ENCODE data around the gene ITPK1.

The ITPK1 gene

DNA sequence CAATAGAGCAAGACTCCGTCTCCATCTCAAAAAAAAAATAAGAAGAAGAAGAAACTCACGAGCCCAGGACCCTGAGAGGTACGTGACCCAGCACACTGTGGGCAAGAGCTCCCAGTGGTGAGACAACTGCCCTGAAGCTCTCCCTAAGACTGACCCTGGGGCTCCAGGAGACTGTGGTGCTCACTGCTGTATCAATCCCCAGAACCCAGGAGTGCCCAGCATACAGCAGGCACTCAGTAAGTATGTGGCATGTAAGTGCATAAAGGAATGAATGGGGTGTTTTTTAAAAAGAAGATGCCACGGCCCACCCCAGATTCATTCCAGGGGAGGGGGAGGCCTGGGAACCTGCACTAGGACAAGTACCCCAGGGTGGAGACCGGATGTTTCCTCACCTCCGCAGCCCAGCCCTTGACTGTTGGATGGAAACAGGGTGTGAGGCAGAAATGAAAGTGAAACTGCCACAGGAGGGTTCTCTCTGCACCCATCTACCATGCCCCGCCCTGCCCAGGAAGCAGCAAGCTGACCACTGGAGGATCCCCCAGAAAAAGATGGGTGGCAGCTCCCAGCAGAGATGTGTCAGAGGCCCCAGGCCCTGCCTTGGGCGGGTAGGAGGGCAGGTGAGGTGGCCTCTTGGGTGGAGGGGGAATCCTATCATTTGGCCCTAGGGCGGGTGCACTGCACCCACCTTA lies 12.2 kb downstream of the ITPK1 start:
- DNase-seq: no peak

DNA sequence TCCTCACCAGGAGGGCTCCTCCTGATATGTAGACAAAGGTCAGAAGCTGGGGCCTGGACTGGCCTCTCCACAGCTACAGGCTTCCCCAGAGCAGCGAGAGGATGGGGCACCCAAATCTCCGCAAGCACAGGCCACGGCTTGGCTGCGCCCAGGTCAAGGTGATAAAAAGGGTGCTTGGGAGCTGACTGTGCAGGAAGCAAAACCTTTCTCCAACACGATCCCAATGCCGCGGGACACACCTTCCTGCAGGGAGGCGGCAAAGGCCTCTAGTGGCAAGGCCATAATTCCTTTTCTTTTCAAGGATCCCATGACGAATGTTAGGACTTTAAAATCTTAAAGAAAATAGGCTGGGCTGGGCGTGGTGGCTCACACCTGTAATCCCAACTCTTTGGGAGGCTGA lies 13.6 kb downstream of the ITPK1 start:
- DNase-seq: no peak

DNA sequence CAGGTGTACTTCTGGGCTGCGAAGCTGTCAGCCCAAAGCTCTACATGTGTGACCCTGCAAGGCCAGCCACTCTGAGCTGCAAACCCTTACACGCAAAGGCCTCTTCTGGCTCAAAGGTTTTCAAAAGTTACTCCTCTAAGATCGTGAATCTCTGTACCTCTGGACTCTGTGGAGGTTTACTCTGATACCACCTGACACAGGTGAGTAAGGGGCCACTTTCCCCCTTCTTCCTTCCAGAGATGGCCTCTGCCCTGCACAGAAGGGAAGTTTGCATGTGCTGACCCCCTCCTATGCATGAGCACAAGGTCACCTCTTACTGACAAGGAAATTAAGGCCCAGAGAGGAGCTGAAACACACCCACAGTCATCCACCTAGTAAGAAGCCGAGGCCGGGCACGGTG lies 14.5 kb downstream of the ITPK1 start:
- no peak for DNase-seq

DNA sequence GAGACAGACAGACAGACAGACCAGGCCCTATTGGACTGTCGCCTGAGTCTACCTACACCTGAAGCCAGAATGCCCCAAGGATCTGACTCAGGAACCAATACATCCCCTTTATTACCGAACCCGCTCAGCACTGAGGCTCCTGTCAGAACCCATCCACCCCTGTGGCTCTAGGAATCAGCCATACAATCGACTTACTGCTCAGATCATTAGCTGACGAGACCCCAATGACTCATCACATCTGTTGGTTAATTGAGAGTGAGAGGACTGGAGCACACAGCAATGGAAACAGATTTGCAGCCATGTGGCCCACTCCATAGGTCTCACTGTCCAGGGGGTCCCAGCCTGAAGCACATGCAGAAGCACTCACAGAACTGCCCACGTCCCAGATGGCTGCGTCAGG lies 15.2 kb downstream of the ITPK1 start:
- DNase-seq: no peak

DNA sequence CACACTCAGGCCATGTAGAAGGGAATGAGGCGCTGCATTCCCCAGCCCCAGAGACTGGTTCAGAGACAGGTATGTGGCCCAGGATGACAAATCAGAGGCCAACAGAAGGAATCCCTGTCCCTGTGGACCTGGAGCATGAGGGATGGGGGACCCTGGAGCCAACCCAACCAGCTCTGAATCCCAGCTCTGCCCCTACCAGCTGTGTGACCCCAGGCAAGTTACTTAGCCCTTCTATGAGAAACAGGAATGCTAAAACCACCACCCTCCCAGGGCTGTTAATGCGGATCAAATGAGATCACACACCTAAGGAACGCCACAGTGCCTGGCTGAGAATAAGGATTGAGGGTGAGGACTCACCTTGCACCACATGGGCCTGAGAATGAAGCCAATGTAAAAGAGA lies 15.6 kb downstream of the ITPK1 start:
- no peak for DNase-seq

DNA sequence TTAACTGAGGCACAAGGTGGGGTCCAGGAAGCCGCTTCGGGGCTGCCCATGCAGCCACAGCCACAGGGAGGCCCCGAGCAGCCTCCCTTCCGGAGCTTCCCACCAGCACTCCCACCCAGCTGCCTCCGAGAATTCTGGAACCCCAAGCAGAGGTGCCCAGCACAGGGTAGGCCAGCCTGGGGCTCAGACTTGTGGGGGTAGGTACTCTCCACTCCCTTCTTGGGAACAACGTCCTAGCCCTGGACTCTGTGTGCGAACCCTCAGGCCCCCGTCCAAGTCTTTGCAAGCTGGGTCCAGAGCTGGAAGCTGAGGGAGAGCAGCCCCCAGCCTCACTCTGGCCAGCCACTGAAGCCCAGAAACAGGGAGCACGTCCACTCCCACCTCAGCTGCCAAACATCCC lies 16.1 kb downstream of the ITPK1 start:
- no peak for DNase-seq

DNA sequence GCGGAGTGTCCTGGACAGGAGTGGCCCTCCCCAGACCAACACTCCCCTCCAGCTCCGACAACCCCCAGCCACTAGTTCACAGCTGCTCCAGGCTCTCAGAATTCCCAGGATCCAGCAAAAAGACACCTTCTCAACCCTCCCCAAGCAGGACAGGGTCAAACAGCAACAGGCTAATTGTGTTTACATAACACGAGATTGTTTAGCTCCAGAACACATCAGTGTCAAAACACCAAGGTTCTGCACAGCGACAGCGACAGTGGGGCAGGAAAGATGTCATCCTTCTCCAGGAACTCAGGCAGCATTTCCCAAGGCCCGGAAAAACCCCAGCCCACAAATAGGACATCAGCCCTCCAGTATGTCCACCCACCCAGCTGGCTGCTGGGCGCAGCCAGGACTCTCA lies 16.5 kb downstream of the ITPK1 start:
- DNase-seq: no peak

DNA sequence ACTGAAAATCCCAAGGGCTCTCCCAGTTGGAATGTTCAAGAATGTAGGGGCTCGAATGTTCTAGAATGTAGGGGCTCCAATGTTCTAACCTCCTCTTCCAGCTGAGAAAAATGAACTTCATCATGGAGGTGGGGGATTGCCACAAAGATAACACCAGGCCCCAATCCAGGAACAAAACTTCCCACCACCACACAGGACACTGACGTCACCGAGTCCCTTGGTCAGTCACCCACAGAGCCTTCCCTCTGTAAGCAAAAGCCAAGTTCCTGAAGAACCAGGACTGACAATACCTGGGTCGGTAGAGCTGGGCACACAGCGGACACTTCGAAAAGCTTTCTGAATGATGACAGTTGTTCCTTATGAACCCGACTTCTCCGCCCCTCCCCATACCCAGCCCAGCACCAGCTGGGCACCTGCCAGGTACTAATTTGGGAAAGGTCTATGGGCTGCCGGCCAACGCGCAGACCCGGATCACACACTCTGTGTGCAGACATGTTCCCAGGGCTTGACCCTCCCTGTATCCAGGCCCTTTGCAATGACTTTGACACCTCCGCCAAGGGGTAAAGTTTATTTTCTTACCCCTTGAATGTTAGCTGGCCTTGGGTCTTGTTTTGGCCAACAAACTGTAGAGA lies 18.9 kb downstream of the ITPK1 start:
- DNase-seq: no peak

DNA sequence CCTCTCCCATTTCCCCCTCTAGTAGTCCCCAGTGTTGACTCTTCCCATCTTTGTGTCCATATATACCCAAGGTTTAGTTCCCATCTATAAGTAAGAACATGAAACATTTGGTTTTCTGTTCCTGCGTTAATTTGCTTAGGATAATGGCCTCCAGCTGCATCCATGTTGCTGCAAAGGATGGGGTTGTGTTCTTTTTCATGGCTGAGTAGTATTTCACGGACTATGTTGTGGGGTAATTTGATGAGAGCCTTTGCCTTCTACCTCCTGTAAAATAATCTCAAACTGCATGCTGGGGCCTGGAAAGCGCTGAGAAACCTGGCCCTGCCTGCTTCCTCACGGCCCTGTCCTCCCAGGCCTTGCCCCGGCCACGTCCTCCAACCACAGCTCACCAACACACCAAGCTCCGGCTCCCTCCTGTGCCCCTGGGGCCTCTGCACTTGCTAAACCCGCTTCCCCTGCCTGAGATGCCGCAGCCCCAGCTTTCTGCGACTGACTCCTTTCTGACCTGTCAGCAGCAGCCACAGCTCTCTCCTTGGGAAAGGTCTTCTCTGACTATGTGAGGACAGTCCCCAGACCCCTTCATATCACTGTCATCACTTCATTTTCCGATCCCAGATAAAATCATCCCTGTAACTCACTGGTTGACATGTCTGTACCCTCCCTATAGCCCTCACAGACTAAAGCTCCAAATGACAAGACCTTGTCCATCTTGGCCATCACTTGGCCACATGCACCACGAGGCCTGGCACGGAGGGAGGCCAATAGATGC lies 19.8 kb downstream of the ITPK1 start:
- DNase-seq: no peak

DNA sequence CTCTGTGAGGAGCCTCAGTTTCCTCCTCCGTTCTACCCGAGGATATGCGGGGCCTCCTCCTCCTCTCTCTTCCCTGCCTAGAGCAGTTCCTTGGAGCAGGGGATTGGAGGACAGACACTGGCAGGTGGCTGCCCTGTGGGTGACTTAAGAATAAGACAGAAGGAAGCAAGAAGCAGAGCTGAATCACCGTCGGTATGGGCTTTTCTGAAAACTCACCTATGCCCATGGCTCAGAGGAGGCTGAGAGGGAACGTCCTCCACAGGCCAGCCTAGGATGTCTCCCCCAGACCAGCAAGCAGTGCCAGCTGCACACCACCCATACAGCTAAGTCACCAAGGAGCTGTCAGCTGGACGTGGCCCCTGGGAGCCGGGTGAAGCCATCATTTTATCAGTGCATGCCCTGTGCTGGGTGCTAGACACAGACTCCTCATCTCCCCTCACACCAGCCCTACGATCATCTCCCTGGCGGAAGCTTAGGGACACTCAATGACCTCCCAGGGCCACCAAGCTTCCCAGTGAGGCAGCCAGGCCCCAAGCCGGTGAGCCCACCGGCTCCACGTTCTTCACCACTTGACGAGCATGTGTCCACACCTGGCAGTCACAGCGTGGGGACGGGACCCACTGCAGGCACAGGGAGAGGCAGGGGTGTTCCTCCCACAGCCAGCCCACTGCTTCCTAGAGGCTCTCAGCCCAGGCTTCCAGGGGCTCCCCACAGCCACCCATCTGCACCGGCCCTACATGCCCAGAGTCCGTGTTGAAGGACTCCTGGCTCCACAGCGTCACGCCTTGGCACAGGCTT lies 21.4 kb downstream of the ITPK1 start:
- no peak for DNase-seq

DNA sequence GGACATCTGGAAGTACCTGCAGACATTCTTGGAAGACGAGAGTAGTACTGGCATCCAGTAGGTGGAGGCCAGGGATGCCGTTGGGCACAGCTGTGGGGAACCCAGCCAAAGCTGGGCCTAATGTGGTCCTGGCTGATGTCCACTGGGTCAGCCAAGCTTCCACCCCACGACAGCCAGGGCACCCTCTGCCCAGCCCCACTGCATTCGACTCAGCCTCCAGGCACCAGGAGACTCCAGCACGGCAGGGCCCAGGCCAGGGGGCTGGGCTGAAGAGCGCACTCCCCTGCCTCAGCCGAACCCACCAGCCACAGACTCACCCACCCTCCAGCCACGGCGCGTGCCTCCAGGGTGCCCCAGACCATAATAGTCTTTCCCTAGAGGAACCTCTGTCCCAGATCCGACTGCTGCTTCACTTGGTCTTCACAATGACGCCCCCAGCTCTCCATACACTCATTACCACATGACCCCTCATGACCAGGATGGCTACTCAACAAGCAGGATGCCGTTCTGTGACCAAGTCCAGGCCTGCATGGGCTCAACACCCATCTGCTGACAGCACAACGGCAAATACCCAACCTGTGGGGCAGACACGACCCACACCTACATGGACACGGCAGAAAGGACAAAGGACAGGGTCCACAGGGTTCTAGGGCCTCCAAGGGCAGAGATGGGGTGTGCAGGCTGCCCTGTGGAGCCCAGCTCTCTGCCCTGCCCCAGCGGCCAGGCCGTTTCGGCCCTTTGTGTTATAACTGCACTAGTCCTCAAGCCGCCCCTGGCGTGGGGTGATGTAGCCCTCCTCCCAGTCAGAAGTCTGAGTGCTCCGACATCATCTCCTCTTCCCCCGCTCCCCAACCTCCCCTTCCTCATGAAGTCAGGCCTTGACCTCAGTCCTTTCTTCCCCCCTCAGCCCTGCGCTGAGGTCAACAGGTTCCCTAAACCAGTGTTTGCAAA lies 22.8 kb downstream of the ITPK1 start:
- DNase-seq: no peak

DNA sequence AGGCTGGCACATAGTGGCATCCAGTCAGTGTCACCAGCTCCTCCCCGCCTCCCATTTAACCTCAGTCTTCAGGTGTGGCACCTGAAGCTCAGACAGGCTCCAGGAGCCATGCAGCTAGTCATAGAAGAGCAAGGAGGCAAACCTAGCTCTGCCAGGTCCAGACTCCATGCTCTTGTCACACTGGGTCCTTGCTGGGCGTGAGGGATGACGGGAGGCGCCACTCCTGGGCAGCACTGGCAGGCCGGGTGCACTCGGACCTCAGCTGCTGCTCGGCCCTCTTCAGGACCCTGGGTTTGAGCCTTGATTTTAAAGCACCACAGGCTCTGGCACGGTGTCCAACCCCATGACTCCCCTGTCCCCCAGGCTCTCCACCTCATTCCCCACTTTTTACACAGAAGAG lies 24.1 kb downstream of the ITPK1 start:
- no peak for DNase-seq

DNA sequence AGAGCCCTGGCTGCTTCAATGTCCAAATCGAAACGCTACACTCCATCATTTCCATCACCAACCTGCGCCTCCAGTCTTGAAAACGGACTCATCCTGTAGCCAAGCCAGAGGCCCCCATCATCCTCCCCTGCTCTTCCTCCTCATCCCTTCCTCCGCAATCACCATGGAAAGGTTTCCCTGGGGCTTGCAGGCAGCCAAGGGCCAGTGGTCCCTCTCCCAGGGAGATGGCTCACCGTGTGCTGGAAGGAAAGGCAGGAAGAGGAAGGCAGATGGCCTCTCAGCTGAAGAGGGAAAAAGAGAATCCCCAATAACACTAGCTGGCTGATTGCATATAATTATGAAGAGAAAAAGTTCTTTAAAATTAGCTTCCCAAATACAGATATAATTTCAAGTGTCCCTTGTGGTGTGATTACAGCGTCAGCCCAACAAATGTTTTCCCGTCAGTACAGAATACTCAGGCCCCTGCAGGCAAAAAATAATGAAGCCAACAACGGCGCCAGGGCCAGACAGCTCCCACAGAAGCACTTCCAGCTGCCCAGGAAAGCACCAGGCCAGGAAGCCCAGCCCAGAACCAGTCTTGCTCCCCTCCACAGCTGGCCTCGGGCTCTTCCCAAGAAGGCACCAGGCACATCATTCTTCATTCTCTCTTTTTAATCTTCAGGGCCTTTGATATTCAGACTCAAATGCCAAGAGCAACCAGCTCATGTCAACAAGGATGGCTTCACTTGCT lies 24.7 kb downstream of the ITPK1 start:
- no peak for DNase-seq

DNA sequence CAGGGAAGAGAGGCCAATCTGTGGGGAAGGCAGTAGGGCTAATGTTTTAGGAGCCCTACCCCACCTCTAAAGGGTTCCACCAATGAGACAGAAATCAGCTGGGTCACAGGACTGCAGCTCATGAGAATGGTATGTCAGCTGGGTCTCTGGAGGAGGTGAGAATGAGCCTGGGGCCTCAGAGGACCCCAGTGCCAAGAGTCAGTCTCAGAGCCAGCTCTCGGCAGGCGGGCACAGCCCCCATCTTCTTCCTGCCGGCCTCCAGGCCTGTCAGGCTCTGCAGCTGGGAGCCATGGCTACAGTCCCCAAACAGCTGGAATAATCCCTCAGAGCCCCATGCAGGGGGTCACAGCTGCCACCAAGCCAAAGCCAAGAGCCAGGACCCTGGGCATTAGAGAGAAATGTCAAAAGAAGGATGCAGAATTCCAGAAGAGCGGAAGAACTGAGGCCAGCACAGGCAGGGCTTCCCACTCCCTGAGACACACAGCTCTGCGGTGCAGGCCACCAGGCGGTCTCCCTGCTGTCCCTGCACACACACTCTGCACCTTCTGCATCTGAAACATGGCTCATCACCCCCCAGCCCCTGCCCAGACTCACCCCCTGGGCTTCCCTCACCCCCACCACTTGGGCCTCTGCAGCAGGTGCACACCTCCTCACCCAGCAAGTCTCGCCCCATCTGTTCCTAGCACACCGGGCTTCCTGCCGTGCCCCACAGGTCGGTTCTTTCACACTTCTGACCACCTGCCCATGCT lies 26.0 kb downstream of the ITPK1 start:
- DNase-seq: no peak

DNA sequence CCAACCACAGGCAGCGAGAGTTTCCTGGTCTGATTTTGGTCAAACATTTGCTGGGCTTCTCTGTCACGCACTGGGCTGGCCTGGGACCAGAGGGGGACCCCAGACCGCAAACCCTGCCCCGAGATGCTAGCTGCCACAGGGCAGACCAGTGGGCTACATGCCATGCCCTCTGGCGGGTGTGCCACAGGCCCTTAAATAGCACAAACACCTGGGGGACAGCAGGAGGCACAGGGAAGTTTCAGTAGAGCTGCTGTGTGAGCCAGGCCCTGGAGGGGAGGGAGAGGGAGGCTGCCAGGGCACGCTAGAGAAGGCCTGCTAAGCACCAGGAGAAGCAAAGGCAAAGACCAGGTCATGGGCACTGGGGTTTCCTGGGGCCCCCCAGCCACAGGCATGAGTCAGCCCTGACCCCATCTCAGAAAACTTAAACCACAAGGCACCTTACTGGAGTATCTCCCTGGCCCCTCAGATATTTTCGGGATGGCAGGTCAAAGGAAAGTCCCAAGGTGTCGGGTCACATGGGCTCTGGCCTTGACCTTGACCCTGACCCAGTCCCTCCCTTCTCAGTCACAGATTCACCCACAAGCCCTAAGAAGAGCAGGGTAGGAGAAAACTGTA lies 29.2 kb downstream of the ITPK1 start:
- no peak for DNase-seq

DNA sequence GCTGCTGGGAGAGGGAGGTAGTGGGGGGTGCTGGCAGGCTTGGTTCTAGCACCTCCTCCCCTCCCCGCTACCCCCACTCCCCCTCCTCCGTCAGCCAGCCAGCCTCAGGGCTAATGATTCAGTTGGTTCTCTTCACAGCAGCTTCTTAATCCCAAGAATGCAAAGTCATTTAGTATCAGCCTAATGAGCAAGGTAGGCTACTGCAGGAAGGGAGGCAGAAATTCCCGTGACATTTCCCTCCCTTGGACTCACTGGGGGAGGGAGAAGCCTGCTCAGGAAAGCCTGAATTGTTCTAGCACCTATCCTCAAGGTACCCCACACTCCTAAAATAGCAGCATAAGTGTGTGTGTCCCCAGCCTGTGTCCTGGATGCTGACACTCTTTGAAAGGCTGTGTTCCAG lies 29.8 kb downstream of the ITPK1 start:
- DNase-seq: no peak

DNA sequence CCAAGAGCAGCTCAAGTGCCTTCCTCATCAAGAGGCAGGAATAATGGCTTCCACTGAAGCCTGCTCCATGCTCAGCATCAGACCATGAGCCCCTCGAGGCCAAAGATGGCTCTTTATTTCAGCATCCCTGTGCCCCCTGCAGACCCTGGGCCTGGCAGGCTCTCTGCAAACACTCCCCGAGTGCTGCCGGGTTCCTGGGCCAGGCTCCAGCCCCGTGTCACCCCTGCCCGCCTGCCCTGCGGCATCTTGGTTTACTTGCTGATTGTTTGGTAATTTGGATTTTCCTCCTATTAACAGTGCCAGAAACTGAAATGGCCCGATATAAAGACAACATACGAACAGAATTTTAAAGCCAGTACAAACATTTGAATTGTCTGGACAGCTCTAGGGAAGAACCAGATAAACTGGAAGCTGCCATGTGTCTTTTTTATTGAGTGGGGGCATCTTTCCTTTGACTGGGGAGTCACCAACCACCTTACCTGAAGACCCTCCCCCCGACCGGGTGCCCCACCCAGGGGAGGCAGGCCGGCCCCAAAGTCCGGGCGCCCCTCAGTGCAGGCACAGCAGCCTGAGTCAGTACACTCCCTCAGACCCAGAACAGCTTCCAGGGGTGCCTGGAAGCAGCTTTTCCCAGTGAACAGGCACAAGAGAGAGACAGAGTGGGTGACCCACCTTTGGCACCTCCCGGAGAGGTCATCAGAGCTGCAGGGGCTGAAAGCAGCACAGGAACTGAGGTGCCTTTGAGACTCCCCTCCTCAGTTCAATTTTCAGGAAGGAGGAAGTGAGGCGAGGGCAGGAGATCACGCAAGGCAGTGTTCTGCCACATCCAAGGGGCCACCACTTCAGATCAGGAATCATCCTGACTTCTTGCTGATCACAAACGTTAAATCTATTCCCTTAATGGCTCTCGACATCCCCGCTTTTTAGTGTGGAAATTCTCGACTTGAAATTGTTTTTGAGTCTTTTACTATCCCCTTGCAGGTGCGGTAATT lies 30.6 kb downstream of the ITPK1 start:
- no peak for DNase-seq

DNA sequence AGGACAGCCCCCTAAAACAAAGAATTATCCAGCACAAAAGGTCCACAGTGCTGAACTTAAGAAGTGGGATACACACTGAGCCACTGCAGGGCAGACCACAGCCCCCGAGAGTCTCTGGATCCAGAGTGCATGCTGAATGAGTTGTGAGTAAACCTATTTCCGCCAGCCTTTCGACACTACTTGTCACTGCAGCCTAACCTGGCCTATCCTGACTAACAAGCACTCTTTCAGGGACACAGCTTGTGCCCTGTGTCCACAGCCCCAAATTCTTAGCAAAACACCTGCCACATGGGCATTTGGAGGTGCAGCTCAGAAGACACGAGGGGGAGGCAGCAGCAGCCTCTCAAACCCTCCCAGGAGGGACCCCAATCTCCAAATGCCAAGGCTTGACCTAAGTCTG lies 31.3 kb downstream of the ITPK1 start:
- no peak for DNase-seq

DNA sequence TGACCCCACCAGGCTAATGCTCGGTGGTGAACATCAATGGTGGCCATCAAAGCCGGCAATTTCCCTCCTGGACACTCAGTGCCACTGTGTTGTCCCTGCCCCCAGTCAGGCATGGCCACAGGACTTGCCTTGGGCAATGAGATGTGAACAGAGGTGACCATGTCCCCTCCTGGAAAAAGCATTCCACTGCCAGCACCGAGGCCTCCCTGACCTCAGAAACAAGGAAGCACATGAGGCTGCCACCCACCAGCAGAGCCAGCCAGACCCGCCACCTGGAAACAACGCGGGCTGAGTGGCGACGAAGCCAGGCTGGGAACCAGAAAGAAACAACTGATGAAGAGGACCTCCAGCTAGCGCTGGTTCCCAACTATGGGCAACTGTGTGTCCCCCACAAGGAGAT lies 31.8 kb downstream of the ITPK1 start:
- DNase-seq: no peak

Measured in NCI-H526 (cell line).